Suppressor macrophage treated with lipopolysaccharide for 1 hour (primary cell): ENCODE results near the gene ALKBH8.
"Not testable (repeated sequence)": the region's sequence is repeated elsewhere in the genome, so short reads cannot be mapped to it uniquely, and the experiment has no call there.

ENCODE experiments used
- DNase-seq, 3 donors: peaks; one replicate each; pipeline ENCODE4 v3.0.0-alpha.2; 2020 to 2022

Gene ALKBH8

GRCh38 chr11:107501713-107502112 lies 63.8 kb downstream of the ALKBH8 start:
- DNase-seq: no peak

- not testable (repeated sequence) for DNase-seq
Observed at GRCh38 chr11:107497371-107497770, 68.2 kb downstream of the ALKBH8 start.

GRCh38 chr11:107496011-107496410 lies 69.5 kb downstream of the ALKBH8 start:
- DNase-seq: no peak

- no peak for DNase-seq
Observed at GRCh38 chr11:107494055-107494454, 71.5 kb downstream of the ALKBH8 start.

GRCh38 chr11:107493117-107493516 lies 72.4 kb downstream of the ALKBH8 start:
- no peak for DNase-seq

- no peak for DNase-seq
Observed at GRCh38 chr11:107490836-107491235, 74.7 kb downstream of the ALKBH8 start.

- no peak for DNase-seq
Observed at GRCh38 chr11:107482234-107482633, 83.3 kb downstream of the ALKBH8 start.

- DNase-seq: no peak
Observed at GRCh38 chr11:107478922-107479321, 86.6 kb downstream of the ALKBH8 start.

- DNase-seq: no peak
Observed at GRCh38 chr11:107477820-107478219, 87.7 kb downstream of the ALKBH8 start.

- no peak for DNase-seq
Observed at GRCh38 chr11:107473792-107474191, 91.7 kb downstream of the ALKBH8 start.

GRCh38 chr11:107472966-107473365 lies 92.6 kb downstream of the ALKBH8 start:
- no peak for DNase-seq

GRCh38 chr11:107468596-107468995 lies 96.9 kb downstream of the ALKBH8 start:
- peak; percentile 11 to 37 (median 23) for DNase-seq

GRCh38 chr11:107467696-107468095 lies 97.8 kb downstream of the ALKBH8 start:
- no peak for DNase-seq

GRCh38 chr11:107466275-107466866 lies 99.2 kb downstream of the ALKBH8 start:
- DNase-seq: not testable (repeated sequence)

GRCh38 chr11:107457558-107458271 lies 107.8 kb downstream of the ALKBH8 start, which contains the start of gene CWF19L2:
Gene CWF19L2 (minus strand): TSS chr11:107457825. CDS start chr11:107457816, 9 bp downstream.
- peak; percentile 93 to 98 (median 97) for DNase-seq

GRCh38 chr11:107457205-107457557 lies 108.4 kb downstream of the ALKBH8 start:
- peak in 2 of 3 donors; percentile 5 to 10 for DNase-seq

- no peak for DNase-seq
Observed at GRCh38 chr11:107453594-107454286, 111.8 kb downstream of the ALKBH8 start.
